Testis (tissue), 2 donors: ENCODE measurements around the gene CYBA.

ENCODE experiments used
- POLR2A ChIP-seq: fragments of 450-650 bp; IDR thresholded peaks from one replicate; pipeline ENCODE4 v1.6.1; 2017; ENCODE audit warnings: antibody characterized with exemption, mild to moderate bottlenecking, moderate library complexity
- TF ChIP-seq, protein P1 (sequence below), 3 experiments: fragments of 450-650 bp in 2 of 3; fragments of 200-600 bp in 1 of 3; sonication (generic) in 1 of 3; IDR thresholded peaks; one replicate each; pipeline ENCODE4 v1.5.1; 2016 to 2019; ENCODE audit warnings: antibody characterized with exemption in 3 of 3, mild to moderate bottlenecking in 2 of 3, moderate library complexity in 1 of 3

GRCh38 chr16:88610909-88611812 is 39.7 kb downstream of the CYBA start:
- TF ChIP-seq, protein P1, sequence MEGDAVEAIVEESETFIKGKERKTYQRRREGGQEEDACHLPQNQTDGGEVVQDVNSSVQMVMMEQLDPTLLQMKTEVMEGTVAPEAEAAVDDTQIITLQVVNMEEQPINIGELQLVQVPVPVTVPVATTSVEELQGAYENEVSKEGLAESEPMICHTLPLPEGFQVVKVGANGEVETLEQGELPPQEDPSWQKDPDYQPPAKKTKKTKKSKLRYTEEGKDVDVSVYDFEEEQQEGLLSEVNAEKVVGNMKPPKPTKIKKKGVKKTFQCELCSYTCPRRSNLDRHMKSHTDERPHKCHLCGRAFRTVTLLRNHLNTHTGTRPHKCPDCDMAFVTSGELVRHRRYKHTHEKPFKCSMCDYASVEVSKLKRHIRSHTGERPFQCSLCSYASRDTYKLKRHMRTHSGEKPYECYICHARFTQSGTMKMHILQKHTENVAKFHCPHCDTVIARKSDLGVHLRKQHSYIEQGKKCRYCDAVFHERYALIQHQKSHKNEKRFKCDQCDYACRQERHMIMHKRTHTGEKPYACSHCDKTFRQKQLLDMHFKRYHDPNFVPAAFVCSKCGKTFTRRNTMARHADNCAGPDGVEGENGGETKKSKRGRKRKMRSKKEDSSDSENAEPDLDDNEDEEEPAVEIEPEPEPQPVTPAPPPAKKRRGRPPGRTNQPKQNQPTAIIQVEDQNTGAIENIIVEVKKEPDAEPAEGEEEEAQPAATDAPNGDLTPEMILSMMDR (IDR thresholded peaks at IDR 0.05), result no peak
- no peak for TF ChIP-seq POLR2A
